Liver (tissue), 9 donors: ENCODE results near the gene ADA. TPM values are rescaled to one million over a fixed set of nuclear protein-coding genes. Genes with fewer than 3 reads are reported as not detected.

Source experiments
- DNase-seq: peaks from one replicate; pipeline ENCODE4 v3.0.0-alpha.2; 2017; ENCODE audit warnings: low spot score
- H3K27ac ChIP-seq, 2 donors: one replicate each; pipeline ENCODE4 v1.7.0; 2013; ENCODE audit warnings: inconsistent platforms in 2 of 2, low read length in 2 of 2, control low read depth in 1 of 2, low read depth in 1 of 2, mild to moderate bottlenecking in 1 of 2
- H3K27me3 ChIP-seq, 4 donors: one replicate each; pipeline versions ENCODE4 v1.6.1 to v1.7.0; 2013; ENCODE audit warnings: low read length in 3 of 4, inconsistent platforms in 1 of 4, mild to moderate bottlenecking in 1 of 4, moderate library complexity in 1 of 4; ENCODE audit not compliant: control insufficient read depth in 4 of 4, insufficient read depth in 4 of 4
- H3K36me3 ChIP-seq, 4 donors: one replicate each; pipeline versions ENCODE4 v1.6.1 to v1.7.0; 2013; ENCODE audit warnings: low read length in 3 of 4, mild to moderate bottlenecking in 3 of 4, low read depth in 1 of 4, moderate library complexity in 1 of 4; ENCODE audit not compliant: control insufficient read depth in 4 of 4, insufficient read depth in 3 of 4
- H3K4me1 ChIP-seq, 4 donors: one replicate each; pipeline versions ENCODE4 v1.6.1 to v1.7.0; 2013; ENCODE audit warnings: low read length in 3 of 4, mild to moderate bottlenecking in 3 of 4, moderate library complexity in 1 of 4; ENCODE audit not compliant: control insufficient read depth in 4 of 4, insufficient read depth in 4 of 4
- H3K4me3 ChIP-seq, 3 donors: one replicate each; pipeline versions ENCODE4 v1.6.1 to v1.7.0; 2013; ENCODE audit warnings: low read length in 3 of 3, control low read depth in 1 of 3, low read depth in 1 of 3, mild to moderate bottlenecking in 1 of 3
- H3K9ac ChIP-seq, 2 donors: one replicate each; pipeline ENCODE4 v1.7.0; 2013; ENCODE audit warnings: low read length in 2 of 2, mild to moderate bottlenecking in 2 of 2, moderate library complexity in 2 of 2, control low read depth in 1 of 2, low read depth in 1 of 2
- H3K9me3 ChIP-seq, 4 donors: one replicate each; pipeline versions ENCODE4 v1.6.1 to v1.7.0; 2013; ENCODE audit warnings: low read length in 3 of 4; ENCODE audit not compliant: control insufficient read depth in 4 of 4
- ATF3 ChIP-seq: IDR thresholded peaks from 2 replicates; pipeline ENCODE4 v1.6.1; 2016; ENCODE audit warnings: antibody characterized with exemption
- EGR1 ChIP-seq, 2 donors: IDR thresholded peaks; 2 replicates each; pipeline ENCODE4 v1.6.1; 2016 to 2018; ENCODE audit warnings: antibody characterized with exemption in 2 of 2, low read depth in 2 of 2
- FOXA1 ChIP-seq: IDR thresholded peaks from 2 replicates; pipeline ENCODE4 v1.6.1; 2016; ENCODE audit warnings: antibody characterized with exemption
- FOXA2 ChIP-seq: IDR thresholded peaks from 2 replicates; pipeline ENCODE4 v1.6.1; 2016; ENCODE audit warnings: antibody characterized with exemption
- GABPA ChIP-seq, 2 donors: IDR thresholded peaks in 1 of 2; conservative IDR thresholded peaks in 1 of 2; 2 replicates each; pipeline ENCODE4 v1.6.1; 2016; ENCODE audit warnings: antibody characterized with exemption in 2 of 2, mild to moderate bottlenecking in 1 of 2, moderate library complexity in 1 of 2
- HNF4G ChIP-seq: IDR thresholded peaks from 2 replicates; pipeline ENCODE4 v1.6.1; 2016; ENCODE audit warnings: antibody characterized with exemption
- JUND ChIP-seq, 2 donors: IDR thresholded peaks; 2 replicates each; pipeline ENCODE4 v1.6.1; 2016; ENCODE audit warnings: antibody characterized with exemption in 2 of 2
- NR2F2 ChIP-seq: IDR thresholded peaks from 2 replicates; pipeline ENCODE4 v1.6.1; 2016; ENCODE audit warnings: antibody characterized with exemption
- RAD21 ChIP-seq, 2 donors: IDR thresholded peaks; 2 replicates each; pipeline ENCODE4 v1.6.1; 2016; ENCODE audit warnings: antibody characterized with exemption in 2 of 2, mild to moderate bottlenecking in 2 of 2
- REST ChIP-seq: IDR thresholded peaks from 2 replicates; pipeline ENCODE4 v1.6.1; 2016; ENCODE audit warnings: antibody characterized with exemption, mild to moderate bottlenecking
- RXRA ChIP-seq, 2 donors: IDR thresholded peaks; 2 replicates each; pipeline ENCODE4 v1.6.1; 2017 to 2018; ENCODE audit warnings: antibody characterized with exemption in 2 of 2, mild to moderate bottlenecking in 1 of 2
- SP1 ChIP-seq: IDR thresholded peaks from 2 replicates; pipeline ENCODE4 v1.6.1; 2018; ENCODE audit warnings: antibody characterized with exemption, mild to moderate bottlenecking
- YY1 ChIP-seq: IDR thresholded peaks from 2 replicates; pipeline ENCODE4 v1.6.1; 2016; ENCODE audit warnings: antibody characterized with exemption, mild to moderate bottlenecking
- WGBS: extraction: QIAGEN DNeasy Blood & Tissue Kit; methylation state at CpG from one replicate; pipeline ENCODE4 v1.1.7; 2013; 5-methylcytosine and 5-hydroxymethylcytosine counted together
- polyA plus RNA-seq, 2 donors: library from polyadenylated mRNA; stranded (reverse) in 1 of 2; unstranded in 1 of 2; fragments of 200-250 nt in 1 of 2; fragments of >200 nt in 1 of 2; fragmentation: Nextera tagmentation in 1 of 2; extraction: Ambion mirVana in 1 of 2; gene quantifications; one replicate each; pipeline versions ENCODE4 v1.2.1 to v1.2.3, GENCODE V29; 2013 to 2015
- total RNA-seq, 2 donors: library from RNA; depleted of rRNA; stranded (reverse); fragments of >200 nt; gene quantifications; one replicate each; pipeline ENCODE4 v1.2.3, GENCODE V29; 2014
- TF ChIP-seq, protein P1 (sequence below): IDR thresholded peaks from 2 replicates; pipeline ENCODE4 v1.6.1; 2016; ENCODE audit warnings: antibody characterized with exemption
- TF ChIP-seq, protein P2 (sequence below): IDR thresholded peaks from 2 replicates; pipeline ENCODE4 v1.6.1; 2016; ENCODE audit warnings: antibody characterized with exemption
- donor health status: healthy.
- donor health status: healthy.
- donor health status: healthy.
- donor health status: healthy.
- donor health status: healthy.

The ADA gene
- total and polyA plus RNA-seq, 4 donors: 2.9 to 7.7 (median 3.0) TPM

DNA sequence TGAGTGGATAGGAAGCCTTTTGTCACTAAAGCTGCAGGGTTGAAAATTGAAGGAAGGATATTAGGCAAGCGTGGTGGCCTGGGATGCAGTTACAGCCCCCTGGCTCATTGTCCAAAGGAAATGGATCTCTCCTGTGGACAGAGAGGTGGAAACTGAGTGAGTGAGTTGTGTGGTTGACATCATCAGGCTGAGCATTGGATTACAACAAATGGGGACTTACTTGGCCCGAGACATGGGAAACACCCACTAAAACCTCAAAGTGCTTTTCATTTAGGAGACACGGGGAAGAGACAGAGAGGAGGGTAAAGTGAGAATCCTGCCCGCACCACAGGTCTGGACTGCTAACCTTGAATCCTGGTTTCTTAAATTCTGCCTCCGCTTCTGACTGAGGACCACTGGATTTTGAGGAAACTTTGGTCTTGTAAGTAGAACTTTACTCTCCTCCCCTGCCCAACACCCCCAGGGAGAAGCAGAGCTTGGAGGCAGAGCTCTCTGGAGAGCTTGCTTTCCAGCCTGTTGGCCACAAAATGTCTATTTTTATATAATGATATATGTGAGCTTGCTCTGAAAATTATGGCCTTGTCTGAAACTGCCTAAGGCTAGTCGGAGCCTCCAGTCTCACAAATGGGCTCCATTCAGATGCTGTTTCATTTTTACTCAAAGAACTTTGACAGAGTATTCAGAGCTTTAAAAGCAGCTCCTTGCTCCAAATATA, 69.0 kb downstream of the ADA start, which contains the start of gene PKIG:
TSS of gene PKIG (plus strand) at position 269 of the 715 bp plus-strand sequence. CDS start 31,978 bp downstream, outside the sequence.
- TF ChIP-seq FOXA2 (no peak), NR2F2 (peak; percentile 11), SP1 (peak; percentile 8)
- H3K4me3 ChIP-seq: peak within 1 kb of the TSS in 1 of 3 donors; percentile 2
- no peaks in the 10 kb centered on the region for H3K36me3 ChIP-seq
- no peaks in the 10 kb centered on the region for H3K27me3 ChIP-seq
- peaks cover 0 to 5% (median 1%) of the 10 kb centered on the region in 4 donors for H3K4me1 ChIP-seq
- peak within 1 kb of the TSS; percentile 14 to 59 for H3K27ac ChIP-seq
- WGBS: 75% methylated on average over 6 of the region's 6 CpGs
- DNase-seq: no peak
- H3K9me3 ChIP-seq: no peaks in the 10 kb centered on the region
- peak within 1 kb of the TSS in 1 of 2 donors; percentile 64 for H3K9ac ChIP-seq

GRCh38 chr20:44581515-44581914, 70.0 kb downstream of the ADA start:
- no peaks in the 10 kb centered on the region for H3K27me3 ChIP-seq
- 91% methylated on average over 1 of the region's 1 CpG for WGBS
- H3K9me3 ChIP-seq: no peaks in the 10 kb centered on the region
- H3K9ac ChIP-seq: no peak overlapping the region
- DNase-seq: no peak
- H3K4me1 ChIP-seq: peaks cover 0 to 3% (median 0%) of the 10 kb centered on the region in 4 donors
- no peak overlapping the region for H3K4me3 ChIP-seq
- TF ChIP-seq RAD21 (IDR thresholded peaks at IDR 0.05): no peak
- no peaks in the 10 kb centered on the region for H3K36me3 ChIP-seq
- H3K27ac ChIP-seq: peak overlapping the region in 1 of 2 donors; percentile 59

- Histone ChIP-seq H3K9me3 (no peaks in the 10 kb centered on the region), H3K9ac (no peak overlapping the region), H3K27ac (peak overlapping the region in 1 of 2 donors; percentile 49), H3K27me3 (no peaks in the 10 kb centered on the region), H3K4me3 (no peak overlapping the region), H3K36me3 (no peaks in the 10 kb centered on the region), H3K4me1 (no peaks in the 10 kb centered on the region)
- 89% methylated on average over 9 of the region's 9 CpGs for WGBS
- no peak for DNase-seq
- no peak for TF ChIP-seq FOXA1
- TF ChIP-seq, protein P1, sequence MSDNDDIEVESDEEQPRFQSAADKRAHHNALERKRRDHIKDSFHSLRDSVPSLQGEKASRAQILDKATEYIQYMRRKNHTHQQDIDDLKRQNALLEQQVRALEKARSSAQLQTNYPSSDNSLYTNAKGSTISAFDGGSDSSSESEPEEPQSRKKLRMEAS: no peak
These were observed 70.8 kb downstream of the ADA start for GRCh38 chr20:44580581-44581268.

GRCh38 chr20:44579313-44580081, 72.0 kb downstream of the ADA start:
- Histone ChIP-seq H3K27ac (no peak overlapping the region), H3K36me3 (no peaks in the 10 kb centered on the region), H3K27me3 (no peaks in the 10 kb centered on the region), H3K9ac (no peak overlapping the region), H3K4me3 (no peak overlapping the region), H3K4me1 (no peaks in the 10 kb centered on the region), H3K9me3 (no peaks in the 10 kb centered on the region)
- 87% methylated on average over 8 of the region's 8 CpGs for WGBS
- DNase-seq: no peak
- TF ChIP-seq ATF3 (no peak), EGR1 (IDR thresholded peaks at IDR 0.05; ENCODE audit: low read depth in 2 of 2) (no peak), JUND (IDR thresholded peaks at IDR 0.05) (no peak), YY1 (no peak), FOXA2 (no peak), RXRA (IDR thresholded peaks at IDR 0.05) (no peak), GABPA (IDR thresholded peaks at IDR 0.05 in 1 of 2, conservative IDR thresholded peaks at IDR 0.05 in 1 of 2) (no peak), FOXA1 (no peak), REST (no peak), RAD21 (IDR thresholded peaks at IDR 0.05) (no peak), SP1 (no peak), HNF4G (no peak), NR2F2 (no peak)
- TF ChIP-seq, protein P2, sequence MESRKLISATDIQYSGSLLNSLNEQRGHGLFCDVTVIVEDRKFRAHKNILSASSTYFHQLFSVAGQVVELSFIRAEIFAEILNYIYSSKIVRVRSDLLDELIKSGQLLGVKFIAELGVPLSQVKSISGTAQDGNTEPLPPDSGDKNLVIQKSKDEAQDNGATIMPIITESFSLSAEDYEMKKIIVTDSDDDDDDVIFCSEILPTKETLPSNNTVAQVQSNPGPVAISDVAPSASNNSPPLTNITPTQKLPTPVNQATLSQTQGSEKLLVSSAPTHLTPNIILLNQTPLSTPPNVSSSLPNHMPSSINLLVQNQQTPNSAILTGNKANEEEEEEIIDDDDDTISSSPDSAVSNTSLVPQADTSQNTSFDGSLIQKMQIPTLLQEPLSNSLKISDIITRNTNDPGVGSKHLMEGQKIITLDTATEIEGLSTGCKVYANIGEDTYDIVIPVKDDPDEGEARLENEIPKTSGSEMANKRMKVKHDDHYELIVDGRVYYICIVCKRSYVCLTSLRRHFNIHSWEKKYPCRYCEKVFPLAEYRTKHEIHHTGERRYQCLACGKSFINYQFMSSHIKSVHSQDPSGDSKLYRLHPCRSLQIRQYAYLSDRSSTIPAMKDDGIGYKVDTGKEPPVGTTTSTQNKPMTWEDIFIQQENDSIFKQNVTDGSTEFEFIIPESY: no peak
